ENCODE data around the gene URM1. TPM values are rescaled to one million over a fixed set of nuclear protein-coding genes. Genes with fewer than 3 reads are reported as not detected.
"Not testable (repeated sequence)": the region's sequence is repeated elsewhere in the genome, so short reads cannot be mapped to it uniquely, and the experiment has no call there.

Gene URM1
- polyA plus RNA-seq (ENCODE audit: insufficient read length in 12 of 12) = 10 to 100 TPM in 11 of 12 donors, not detected in 1; 41.1 to 68.5 (median 59.9) TPM
- long read RNA-seq, donor 1, transcript URM1-203 (5 exons, 2,650 nt) = major isoform, 24 of 25 reads
- long read RNA-seq, donor 1, partial matches to known transcripts = 0 of 25 reads
- long read RNA-seq, donor 1, other reads (novel, unspliced or antisense) = 0 of 25 reads
- long read RNA-seq, donor 2, transcript URM1-205 (5 exons, 723 nt) = minor isoform, 5 of 41 reads
- long read RNA-seq, donor 2, transcript URM1-203 (5 exons, 2,650 nt) = major isoform, 34 of 41 reads
- long read RNA-seq, donor 2, partial matches to known transcripts = 0 of 41 reads
- long read RNA-seq, donor 2, other reads (novel, unspliced or antisense) = 0 of 41 reads
- long read RNA-seq, donor 3, transcript URM1-203 (5 exons, 2,650 nt) = major isoform, 9 of 11 reads
- long read RNA-seq, donor 3, partial matches to known transcripts = 0 of 11 reads
- long read RNA-seq, donor 3, other reads (novel, unspliced or antisense) = 0 of 11 reads
- long read RNA-seq, donor 4, transcript URM1-203 (5 exons, 2,650 nt) = major isoform, 13 of 15 reads
- long read RNA-seq, donor 4, partial matches to known transcripts = 0 of 15 reads
- long read RNA-seq, donor 4, other reads (novel, unspliced or antisense) = 0 of 15 reads
- long read RNA-seq, donor 5 = 0 reads
- long read RNA-seq, donor 6, transcript URM1-203 (5 exons, 2,650 nt) = major isoform, 18 of 19 reads
- long read RNA-seq, donor 6, partial matches to known transcripts = 0 of 19 reads
- long read RNA-seq, donor 6, other reads (novel, unspliced or antisense) = 0 of 19 reads
- long read RNA-seq, donor 7, transcript URM1-203 (5 exons, 2,650 nt) = major isoform, 10 of 35 reads
- long read RNA-seq, donor 7, partial matches to known transcripts = 24 of 35 reads
- long read RNA-seq, donor 7, other reads (novel, unspliced or antisense) = 0 of 35 reads
- long read RNA-seq, donor 8, transcript URM1-205 (5 exons, 723 nt) = minor isoform, 5 of 49 reads
- long read RNA-seq, donor 8, transcript URM1-203 (5 exons, 2,650 nt) = major isoform, 38 of 49 reads
- long read RNA-seq, donor 8, partial matches to known transcripts = 0 of 49 reads
- long read RNA-seq, donor 8, other reads (novel, unspliced or antisense) = 0 of 49 reads
- long read RNA-seq, donor 9, transcript URM1-203 (5 exons, 2,650 nt) = major isoform, 25 of 30 reads
- long read RNA-seq, donor 9, transcript URM1-205 (5 exons, 723 nt) = minor isoform, 5 of 30 reads
- long read RNA-seq, donor 9, partial matches to known transcripts = 0 of 30 reads
- long read RNA-seq, donor 9, other reads (novel, unspliced or antisense) = 0 of 30 reads
- long read RNA-seq, donor 10, transcript URM1-203 (5 exons, 2,650 nt) = major isoform, 26 of 28 reads
- long read RNA-seq, donor 10, partial matches to known transcripts = 0 of 28 reads
- long read RNA-seq, donor 10, other reads (novel, unspliced or antisense) = 0 of 28 reads
- long read RNA-seq, donor 11, transcript URM1-203 (5 exons, 2,650 nt) = major isoform, 30 of 34 reads
- long read RNA-seq, donor 11, partial matches to known transcripts = 0 of 34 reads
- long read RNA-seq, donor 11, other reads (novel, unspliced or antisense) = 0 of 34 reads

DNA sequence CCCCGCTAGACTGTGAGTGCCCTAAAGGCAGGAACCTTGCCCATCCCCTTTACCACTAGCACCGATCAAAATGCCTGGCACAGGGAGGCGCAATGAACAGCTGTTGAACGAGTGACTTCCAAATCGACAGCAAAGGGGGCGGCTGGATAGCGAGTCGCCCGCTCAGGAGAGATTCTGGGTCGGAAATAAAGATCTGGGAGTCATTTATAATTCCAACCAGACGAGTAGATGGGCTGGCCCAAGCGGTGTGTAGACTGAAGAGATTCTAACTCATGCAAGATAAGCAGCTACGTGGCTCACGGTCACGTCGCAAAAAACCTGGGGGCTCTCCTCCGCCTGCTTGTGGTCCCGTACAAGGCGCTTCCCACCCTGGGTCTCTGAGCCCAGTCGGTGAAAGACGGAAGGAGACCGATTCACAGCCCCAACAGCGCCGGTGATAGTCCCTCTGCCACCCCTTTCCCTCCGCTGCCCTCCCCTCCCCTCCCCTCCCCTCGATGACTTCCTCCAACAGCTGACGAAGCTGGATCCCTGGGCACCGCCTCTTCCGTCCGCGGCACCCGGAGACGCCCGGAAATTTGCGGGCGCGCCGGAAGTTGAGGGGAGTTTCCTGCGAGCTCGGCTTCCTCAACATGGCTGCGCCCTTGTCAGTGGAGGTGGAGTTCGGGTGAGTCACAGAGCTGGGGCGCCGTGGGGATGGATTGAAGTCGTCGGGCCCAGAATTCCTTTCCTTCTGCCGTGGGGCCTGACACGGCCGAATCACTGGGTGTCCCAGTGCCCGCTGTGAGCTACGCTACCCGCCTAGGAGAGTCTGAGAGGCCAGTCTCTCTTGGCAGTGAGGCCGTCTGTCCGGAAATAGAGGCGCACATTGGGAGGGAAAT is at the start of gene URM1:
TSS of gene URM1 (plus strand) at position 623 of the 878 bp plus-strand sequence. CDS start at position 630, 7 bp downstream.
- DNase-seq = peak; percentile 99

DNA sequence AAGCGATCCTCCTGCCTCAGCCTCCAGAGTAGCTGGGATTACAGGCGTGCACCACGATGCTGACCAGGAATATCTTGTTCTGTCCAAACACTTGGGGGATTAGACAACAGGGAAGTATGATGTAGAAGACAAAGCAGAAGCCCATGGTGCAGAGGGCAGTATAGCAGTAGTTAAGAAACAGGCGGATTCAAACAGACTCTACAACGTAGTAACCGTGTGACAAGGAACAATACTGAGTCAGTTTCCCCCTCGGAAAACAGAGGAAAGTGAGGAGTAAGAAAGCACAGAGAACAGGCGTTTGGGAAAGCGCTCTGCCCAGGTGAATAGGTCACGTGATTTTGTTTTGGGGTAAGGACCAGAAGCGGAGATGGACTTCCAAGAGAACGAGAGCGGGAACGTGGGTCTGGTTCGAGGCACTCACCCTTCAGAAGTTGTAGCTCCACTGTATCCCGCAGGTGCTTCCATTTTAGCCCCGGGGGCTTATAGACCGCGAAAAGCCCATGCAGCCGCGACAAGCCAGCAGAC is 49.2 kb upstream of the URM1 start:
- no peak for DNase-seq

DNA sequence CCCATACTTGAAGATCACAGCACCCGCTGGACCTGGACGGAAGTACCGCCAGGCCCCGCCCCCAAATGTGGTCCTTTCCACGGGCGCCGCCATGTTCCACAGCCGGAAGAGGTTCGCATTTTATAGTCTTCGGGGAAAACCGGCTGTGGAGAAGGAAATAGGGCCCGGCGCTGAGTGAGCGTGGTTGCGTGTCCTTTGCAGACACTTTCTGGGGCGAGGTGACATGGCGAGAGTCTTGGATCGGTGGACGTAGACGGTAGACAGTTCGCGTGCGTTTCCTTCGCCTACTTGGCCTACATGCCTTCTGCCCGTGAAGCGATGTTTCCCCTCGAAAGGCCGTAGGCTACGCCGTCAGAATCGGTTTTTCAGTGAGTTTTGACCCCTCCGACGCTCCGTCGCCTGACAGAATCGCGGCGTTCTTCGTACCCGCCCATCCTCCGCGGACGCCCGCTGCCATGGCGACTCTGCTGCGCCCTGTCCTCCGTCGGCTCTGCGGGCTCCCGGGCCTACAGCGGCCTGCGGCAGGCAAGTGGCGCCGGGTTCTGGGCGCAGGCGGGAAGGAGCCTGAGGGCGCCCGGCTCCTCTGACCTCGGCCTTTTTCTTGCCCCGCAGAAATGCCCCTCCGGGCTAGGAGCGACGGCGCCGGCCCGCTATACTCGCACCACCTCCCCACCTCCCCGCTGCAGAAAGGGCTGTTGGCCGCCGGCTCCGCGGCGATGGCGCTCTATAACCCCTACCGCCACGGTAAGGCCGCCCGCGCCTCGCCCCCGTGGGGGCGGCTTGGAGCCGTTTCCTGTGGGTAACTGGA is 48.6 kb upstream of the URM1 start, which contains the start of the genes COQ4 and TRUB2:
TSS of gene COQ4 (plus strand) at position 436 of the 808 bp plus-strand sequence. CDS start at position 456, 20 bp downstream.
TSS of gene TRUB2 (minus strand) at position 44 of the 808 bp plus-strand sequence. CDS start at position 5, 39 bp downstream.
- peak; percentile 97 for DNase-seq

DNA sequence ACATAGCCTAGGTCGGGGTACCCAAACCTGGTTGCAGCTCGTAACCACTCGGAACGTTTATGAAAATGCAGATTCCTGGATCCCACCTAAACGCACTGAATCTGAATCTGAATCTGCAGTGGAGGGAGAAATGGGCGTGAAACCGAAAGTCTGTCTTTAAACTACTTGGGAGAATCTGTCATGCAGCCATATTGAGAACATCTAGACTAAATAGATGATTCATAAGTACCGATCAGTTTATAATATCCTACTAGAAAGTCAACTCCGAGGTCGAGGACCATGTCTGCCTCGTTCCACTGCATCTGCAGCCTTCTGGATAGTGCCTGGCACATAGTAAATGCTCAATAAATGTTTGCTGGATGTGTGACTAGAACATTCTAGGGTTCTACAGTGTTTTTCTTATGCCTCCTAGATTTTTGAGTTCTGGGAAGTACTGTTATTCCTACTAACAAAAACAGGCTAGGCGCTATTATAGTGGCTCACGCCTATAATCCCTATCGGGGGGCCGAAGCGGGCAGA is 47.9 kb upstream of the URM1 start:
- no peak for DNase-seq

DNA sequence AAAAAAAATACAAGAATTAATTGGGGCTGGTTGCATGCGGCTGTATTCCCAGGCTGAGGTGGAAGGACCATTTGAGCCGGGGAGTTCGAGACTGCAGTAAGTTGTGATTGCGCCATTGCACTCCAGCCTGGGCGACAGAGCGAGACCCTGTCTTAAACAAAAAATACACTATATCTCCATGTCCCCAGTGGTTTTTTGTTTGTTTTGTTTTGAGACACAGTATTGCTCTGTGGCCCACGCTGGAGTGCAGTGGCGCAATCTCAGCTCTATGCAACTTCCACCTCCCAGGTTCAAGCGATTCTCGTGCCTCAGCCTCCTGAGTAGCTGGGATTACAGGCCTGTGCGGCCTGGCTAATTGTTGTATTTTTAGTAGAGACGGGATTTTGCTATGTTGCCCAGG is 47.4 kb upstream of the URM1 start:
- no peak for DNase-seq

DNA sequence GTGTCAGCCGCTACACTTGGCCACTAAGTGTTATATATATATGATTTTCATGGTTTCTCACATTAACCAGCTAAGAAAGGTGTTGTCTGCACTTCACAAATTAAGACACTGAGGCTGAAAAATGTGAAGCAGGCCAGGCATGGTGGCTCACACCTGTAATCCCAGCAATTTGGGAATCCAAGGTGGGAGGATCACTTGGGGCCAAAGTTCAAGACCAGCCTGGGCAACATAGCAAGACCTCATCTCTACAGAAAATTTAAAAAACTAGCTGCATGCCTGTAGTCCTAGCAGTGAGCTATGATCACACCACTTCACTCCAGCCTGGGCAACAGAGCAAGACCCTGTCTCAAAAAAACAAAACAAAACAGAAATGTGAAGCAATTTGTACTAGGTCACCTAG is 46.8 kb upstream of the URM1 start:
- DNase-seq = no peak

DNA sequence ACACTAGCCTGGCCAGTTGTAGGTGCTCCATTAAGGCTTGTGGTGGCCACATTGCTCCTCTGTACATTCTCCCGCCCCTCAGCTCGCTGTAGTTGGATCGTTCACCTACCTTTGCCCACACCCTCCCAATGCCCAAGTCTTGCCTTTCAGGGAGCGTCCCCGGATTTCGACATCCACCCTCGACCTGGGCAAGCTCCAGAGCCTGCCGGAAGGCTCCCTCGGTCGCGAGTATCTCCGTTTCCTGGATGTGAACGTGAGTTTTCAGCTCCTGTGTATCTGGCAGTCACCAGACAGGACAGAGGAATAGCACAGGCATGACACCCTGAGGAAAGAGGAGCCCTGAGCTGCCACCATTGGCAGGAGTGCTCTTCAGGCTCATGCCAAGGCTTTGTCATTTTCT is 45.5 kb upstream of the URM1 start:
- no peak for DNase-seq

DNA sequence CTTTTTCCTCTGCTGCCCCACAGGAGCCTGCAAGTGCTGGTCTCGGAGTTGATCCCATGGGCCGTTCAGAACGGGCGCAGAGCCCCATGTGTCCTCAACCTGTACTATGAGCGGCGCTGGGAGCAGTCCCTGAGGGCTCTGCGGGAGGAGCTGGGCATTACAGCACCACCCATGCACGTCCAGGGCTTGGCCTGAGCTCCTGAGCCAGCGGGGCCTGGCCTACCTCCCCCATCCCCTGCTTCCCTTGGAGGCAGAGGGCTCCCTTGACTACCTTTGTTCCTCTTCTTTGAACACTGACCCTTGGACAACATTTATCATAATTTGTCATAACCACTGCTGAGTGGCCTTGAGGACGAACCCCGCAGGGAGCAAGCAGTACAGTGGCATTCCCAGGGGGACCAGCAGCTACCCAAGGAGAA is 37.7 kb upstream of the URM1 start:
- DNase-seq = no peak

DNA sequence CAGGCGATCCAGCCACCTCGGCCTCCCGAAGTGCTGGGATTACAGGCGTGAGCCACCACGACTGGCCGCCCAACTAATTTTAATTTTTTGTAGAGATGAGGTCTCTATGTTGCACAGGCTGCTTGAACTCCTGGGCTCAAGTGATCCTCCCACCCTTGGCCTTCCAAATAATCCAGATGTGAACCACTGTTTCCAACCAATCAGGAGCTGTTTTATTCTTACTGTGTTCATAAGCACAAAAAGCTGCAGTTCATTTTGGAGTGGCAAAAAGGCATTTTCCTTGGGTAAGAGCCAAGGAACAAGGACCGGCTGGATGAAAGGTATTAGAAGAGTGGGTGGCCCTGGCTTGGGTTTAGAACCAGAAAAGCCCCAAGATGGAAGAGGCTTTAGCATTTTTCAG is 36.0 kb upstream of the URM1 start:
- DNase-seq = peak; percentile 7

DNA sequence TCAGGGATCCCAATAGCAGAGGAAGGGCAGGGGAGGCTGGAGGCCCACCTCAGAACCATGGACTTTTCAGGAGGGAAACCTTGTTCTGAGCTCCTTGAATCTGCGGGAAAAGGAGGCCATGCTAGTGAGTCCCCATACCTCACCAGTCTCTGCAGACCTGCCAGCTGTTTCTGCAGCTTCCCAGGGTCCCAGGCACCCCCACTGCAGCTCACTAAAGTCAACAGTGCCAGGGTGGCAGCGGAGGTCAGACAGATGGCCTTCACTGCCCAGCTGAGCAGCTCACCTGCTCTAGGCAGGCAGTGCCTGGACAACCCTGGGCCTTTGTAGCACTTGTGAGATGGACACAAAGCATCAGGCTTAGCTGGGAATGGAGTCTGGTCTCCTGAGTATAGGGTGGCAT is 35.3 kb upstream of the URM1 start:
- DNase-seq = no peak

DNA sequence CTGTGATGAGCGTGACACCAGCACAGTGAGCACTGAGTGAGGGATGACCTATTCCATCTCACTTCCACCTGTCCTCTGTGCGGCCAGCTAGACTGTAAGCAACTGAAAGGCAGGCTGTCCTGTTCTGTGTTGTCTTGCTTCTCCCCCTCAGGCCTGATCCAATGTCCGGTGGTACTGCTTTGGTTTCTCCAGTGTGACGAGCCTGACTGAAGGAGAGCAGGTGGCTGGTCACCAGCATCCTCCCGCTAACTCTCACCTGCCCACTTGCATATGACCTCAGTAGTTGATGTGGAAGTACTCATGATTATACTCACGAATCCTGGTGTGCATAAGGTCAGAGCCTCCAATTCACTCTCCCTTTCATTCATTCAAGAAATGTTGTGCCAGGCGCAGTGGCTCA is 33.2 kb upstream of the URM1 start:
- DNase-seq = no peak

DNA sequence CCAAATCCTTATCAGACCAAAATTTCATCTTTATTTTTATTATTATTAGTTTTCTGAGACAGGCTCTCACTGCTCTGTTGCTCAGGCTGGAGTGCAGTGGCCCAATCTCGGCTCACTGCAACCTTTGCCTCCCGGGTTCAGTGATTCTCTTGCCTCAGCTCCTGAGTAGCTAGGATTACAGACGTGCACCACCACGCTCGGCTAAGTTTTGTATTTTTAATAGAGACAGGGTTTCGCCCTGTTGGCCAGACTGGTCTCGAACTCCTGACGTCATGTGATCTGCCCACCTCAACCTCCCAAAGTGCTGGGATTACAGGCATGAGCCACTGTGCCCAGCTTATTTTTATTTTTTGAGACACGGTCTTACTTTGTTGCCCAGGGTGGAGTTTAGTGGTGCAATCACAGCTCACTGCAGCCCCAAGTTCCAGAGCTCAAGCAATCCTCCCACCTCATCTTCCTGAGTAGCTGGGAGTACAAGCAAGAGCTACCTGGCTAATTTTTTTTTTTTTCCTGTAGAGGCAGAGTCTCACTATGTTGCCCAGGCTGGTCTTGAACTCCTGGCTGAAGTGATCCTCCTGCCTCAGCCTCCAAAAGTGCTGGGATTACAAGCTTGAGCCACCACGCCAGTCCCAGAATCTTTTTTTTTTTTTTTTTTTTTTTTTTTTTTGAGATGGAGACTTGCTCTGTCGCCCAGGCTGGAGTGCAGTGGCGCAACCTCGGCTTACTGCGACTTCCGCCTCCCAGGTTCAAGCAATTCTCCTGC is 32.1 kb upstream of the URM1 start:
- not testable (repeated sequence) for DNase-seq

DNA sequence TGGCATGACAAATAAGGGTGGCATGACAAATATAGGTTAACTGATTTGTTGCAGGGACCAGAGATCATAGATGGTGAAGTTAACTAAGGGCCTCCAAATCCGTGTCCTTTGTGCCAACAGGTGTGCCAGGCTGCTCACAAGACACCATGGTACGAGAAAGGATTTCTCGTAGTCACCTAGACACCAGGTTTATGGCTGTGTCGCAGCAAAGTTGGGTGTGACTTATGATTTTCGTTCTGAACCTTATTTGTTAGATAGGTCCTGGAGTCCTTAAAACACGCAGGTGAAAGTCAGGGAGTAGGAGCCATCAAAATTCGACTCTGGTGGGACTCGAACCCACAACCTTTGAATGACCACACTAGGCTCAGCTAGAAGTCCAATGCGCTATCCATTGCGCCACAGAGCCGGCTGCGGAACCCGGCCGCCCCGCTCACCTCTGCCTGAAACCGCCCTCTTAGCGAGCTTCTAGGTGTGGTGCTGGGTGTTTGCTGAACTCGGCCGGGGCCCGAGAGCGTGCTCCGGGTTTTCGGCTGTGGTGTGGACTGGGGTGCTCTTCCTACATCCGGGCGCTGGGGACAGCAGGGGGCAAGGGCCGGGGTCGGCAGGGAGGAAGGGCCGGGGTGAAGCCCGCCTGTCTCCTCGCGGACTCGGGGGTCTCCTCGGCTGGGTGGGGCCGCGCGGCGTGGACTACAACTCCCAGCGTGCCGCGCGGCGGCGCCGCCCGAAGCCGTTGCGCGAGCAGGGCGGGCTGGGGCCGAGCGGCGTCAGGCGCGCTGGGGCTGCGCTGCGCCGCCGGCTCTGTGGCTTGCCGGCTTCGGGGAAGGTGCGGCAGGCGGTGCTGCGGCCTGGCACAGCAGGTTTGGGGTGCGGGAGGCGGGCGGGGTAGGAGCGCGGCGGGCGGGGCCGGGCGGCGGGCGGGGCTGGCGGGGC is 31.1 kb upstream of the URM1 start, which contains the start of gene SLC27A4:
TSS of gene SLC27A4 (plus strand) at position 767 of the 930 bp plus-strand sequence. CDS start 2,606 bp downstream, outside the sequence.
- DNase-seq = peak; percentile 57

DNA sequence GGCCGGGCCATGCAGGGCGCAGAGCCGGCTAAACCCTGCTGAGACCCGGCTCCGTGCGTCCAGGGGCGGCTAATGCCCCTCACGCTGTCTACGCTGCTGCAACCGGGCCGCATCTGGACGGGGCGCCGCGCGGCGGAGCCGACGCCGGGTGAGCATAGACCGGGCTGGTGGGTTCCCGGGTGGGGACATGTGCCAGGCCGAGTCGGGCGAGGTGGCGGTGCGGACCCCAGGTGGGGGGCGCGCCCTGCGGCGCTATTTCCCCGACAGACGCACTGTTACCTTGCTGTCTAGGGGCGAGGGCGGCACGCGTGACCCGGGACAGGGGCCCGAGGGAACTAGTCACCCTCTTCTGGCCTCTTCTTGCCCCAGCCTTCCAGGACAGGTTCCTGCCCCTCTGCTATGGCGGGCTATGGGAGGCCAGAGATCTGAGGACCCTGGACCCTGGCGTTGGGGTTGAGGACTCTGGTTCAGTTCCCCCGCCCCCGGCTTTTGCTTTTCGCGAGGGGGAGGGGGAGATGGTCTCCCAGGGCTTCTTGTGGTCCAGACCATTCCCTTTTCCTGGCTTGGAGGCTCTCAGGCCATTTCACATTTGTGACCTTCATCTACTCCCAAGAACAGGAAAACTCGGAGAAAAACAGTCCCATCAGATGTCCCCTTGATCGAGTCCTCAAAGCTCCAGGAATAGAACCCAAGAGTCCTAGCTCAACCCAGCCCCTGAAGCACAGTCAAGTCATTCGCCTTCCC is 30.3 kb upstream of the URM1 start:
- DNase-seq = no peak

DNA sequence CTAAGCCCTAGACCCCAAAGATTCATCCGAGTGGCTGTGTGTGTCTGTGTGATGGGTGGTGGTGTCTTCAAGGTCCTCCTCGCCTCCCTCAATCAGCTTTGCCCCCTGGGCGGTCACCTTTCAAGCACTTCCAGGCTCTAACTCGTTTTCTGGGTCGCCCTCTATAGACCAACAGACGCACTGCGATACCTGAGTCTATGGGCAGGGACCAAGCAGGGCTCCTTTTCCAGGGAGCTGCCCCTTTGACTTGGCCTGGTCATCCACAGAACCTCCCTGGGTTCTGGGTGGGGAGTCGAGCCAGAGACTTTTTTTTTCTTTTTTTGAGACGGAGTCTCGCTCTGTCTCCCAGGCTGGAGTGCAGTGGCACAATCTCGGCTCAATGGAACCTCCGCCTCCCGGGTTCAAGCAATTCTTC is 29.7 kb upstream of the URM1 start:
- DNase-seq = peak; percentile 48

Data from muscle of arm (tissue), 14 donors.